ENCODE results near the gene EBP.

DNA sequence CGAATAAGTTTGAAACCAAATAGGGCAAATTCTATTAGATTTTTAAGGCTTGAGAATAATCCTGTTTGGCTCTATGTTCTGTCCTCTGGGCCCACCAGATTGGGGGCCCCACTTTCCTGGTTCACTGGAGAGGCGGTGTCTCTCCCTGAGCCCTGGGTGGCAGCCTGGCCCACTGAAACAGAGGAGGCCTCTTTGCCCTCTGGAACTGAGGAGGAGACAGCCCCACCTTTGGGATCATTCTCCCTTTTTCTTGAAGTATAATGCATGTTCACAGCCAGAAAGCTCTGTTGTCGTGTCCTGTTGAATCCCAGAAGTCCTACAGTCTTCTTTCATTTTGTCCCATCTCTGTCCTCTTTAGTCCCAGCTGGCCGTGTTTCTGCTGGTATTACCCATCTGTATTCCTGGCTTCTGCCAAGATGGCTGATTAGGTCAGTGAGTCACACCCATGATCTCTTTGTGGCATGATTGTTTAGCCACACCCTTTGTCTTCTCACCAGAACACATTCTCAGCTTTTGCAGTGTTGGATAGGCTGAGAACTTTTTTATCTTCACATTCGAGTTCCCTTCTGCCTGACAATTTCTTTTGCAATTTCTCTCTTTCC lies 9.9 kb downstream of the EBP start:
- TF ChIP-seq, protein P1, sequence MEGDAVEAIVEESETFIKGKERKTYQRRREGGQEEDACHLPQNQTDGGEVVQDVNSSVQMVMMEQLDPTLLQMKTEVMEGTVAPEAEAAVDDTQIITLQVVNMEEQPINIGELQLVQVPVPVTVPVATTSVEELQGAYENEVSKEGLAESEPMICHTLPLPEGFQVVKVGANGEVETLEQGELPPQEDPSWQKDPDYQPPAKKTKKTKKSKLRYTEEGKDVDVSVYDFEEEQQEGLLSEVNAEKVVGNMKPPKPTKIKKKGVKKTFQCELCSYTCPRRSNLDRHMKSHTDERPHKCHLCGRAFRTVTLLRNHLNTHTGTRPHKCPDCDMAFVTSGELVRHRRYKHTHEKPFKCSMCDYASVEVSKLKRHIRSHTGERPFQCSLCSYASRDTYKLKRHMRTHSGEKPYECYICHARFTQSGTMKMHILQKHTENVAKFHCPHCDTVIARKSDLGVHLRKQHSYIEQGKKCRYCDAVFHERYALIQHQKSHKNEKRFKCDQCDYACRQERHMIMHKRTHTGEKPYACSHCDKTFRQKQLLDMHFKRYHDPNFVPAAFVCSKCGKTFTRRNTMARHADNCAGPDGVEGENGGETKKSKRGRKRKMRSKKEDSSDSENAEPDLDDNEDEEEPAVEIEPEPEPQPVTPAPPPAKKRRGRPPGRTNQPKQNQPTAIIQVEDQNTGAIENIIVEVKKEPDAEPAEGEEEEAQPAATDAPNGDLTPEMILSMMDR (IDR thresholded peaks at IDR 0.05), result no peak
- TF ChIP-seq POLR2A (IDR thresholded peaks at IDR 0.05), result no peak
